22Rv1 (cell line): ENCODE results near the gene RNF227.

Experiments used
- CTCF ChIP-seq: fragments of 450-650 bp; IDR thresholded peaks from 2 replicates; pipeline ENCODE4 v1.5.1; 2017; ENCODE audit warnings: mild to moderate bottlenecking
- ZFX ChIP-seq: fragments of 450-650 bp; IDR thresholded peaks from 2 replicates; pipeline ENCODE4 v1.6.1; 2017; ENCODE audit warnings: antibody characterized with exemption, borderline replicate concordance

- no peak for TF ChIP-seq CTCF
- no peak for TF ChIP-seq ZFX
These were observed 51.0 kb downstream of the RNF227 start for GRCh38 chr17:7864995-7865650.
